WI38 (cell line): ENCODE data around the gene ANGPTL2.
A peak's percentile ranks its signal among the peaks of the same experiment; 100 is the strongest.

Experiments
- H3K4me3 ChIP-seq: 2 replicates; pipeline ENCODE4 v1.5.1; 2011; ENCODE audit warnings: low read depth, mild to moderate bottlenecking, control low read depth, low read length
- CTCF ChIP-seq: IDR thresholded peaks from 2 replicates; pipeline ENCODE4 v1.5.1; 2012; ENCODE audit warnings: low read depth, mild to moderate bottlenecking, control low read depth, low read length

The ANGPTL2 gene

GRCh38 chr9:127161081-127161624 lies 38.7 kb upstream of the ANGPTL2 start:
- H3K4me3 ChIP-seq, result no peak overlapping the region
- TF ChIP-seq CTCF, result no peak

GRCh38 chr9:127159949-127160610 lies 37.6 kb upstream of the ANGPTL2 start:
- H3K4me3 ChIP-seq, result no peak overlapping the region
- no peak for TF ChIP-seq CTCF

GRCh38 chr9:127159325-127159801 lies 36.9 kb upstream of the ANGPTL2 start:
- TF ChIP-seq CTCF, result peak; percentile 26; the same call in 1 of the 2 replicates
- no peak overlapping the region for H3K4me3 ChIP-seq

- H3K4me3 ChIP-seq, result no peak overlapping the region
- TF ChIP-seq CTCF, result no peak
Observed at GRCh38 chr9:127158786-127159324, 36.4 kb upstream of the ANGPTL2 start.

GRCh38 chr9:127155314-127155960 lies 33.0 kb upstream of the ANGPTL2 start:
- H3K4me3 ChIP-seq, result no peak overlapping the region
- TF ChIP-seq CTCF, result no peak

- H3K4me3 ChIP-seq, result no peak overlapping the region
- TF ChIP-seq CTCF, result no peak
Observed at GRCh38 chr9:127154390-127155191, 32.2 kb upstream of the ANGPTL2 start.
